C4-2B (cell line): Measurements from ENCODE around the gene CBLIF.
A peak's percentile ranks its signal among the peaks of the same experiment; 100 is the strongest.

Experiments
- H3K27ac ChIP-seq: fragments of 450-650 bp; 2 replicates; pipeline ENCODE4 v1.5.1; 2017
- CTCF ChIP-seq: fragments of 450-650 bp; conservative IDR thresholded peaks from 2 replicates; pipeline ENCODE4 v1.5.1; 2017; ENCODE audit warnings: mild to moderate bottlenecking
- ZFX ChIP-seq: fragments of 450-650 bp; IDR thresholded peaks from 2 replicates; pipeline ENCODE4 v1.6.1; 2017

The CBLIF gene

GRCh38 chr11:59794417-59794816 is 50.9 kb downstream of the CBLIF start:
- no peak for TF ChIP-seq CTCF
- TF ChIP-seq ZFX: no peak
- H3K27ac ChIP-seq: no peak overlapping the region

- no peak for TF ChIP-seq ZFX
- TF ChIP-seq CTCF: no peak
These were observed 52.8 kb downstream of the CBLIF start for GRCh38 chr11:59792507-59792906.

GRCh38 chr11:59791639-59792038 is 53.7 kb downstream of the CBLIF start:
- no peak for TF ChIP-seq CTCF
- no peak for TF ChIP-seq ZFX
- H3K27ac ChIP-seq: peak overlapping the region; percentile 9; the same call in 1 of the 2 replicates

More at GRCh38 chr11:59792507-59792906, 52.8 kb downstream of the CBLIF start:
- peak overlapping the region; percentile 9; the same call in 1 of the 2 replicates for H3K27ac ChIP-seq

- no peak for TF ChIP-seq CTCF
- no peak for TF ChIP-seq ZFX
- H3K27ac ChIP-seq: peak overlapping the region; percentile 90
These were observed 57.5 kb downstream of the CBLIF start for GRCh38 chr11:59787816-59788215.

- H3K27ac ChIP-seq: peak overlapping the region; percentile 90
- TF ChIP-seq CTCF: no peak
- no peak for TF ChIP-seq ZFX
These were observed 58.1 kb downstream of the CBLIF start for GRCh38 chr11:59787255-59787588.

- H3K27ac ChIP-seq: peak overlapping the region; percentile 90
- TF ChIP-seq ZFX (no peak), CTCF (no peak)
These were observed 59.5 kb downstream of the CBLIF start for GRCh38 chr11:59785818-59786217.

GRCh38 chr11:59784441-59784840 is 60.9 kb downstream of the CBLIF start:
- peak overlapping the region; percentile 90 for H3K27ac ChIP-seq

- TF ChIP-seq ZFX (no peak), CTCF (no peak)
- peak overlapping the region; percentile 90 for H3K27ac ChIP-seq
These were observed 61.6 kb downstream of the CBLIF start for GRCh38 chr11:59783632-59784090.
